H9 (cell line): ENCODE results near the gene PTPRN2. TPM values are rescaled to one million over a fixed set of nuclear protein-coding genes. Genes with fewer than 3 reads are reported as not detected.

Experiments used
- DNase-seq: peaks from one replicate; pipeline ENCODE4 v3.0.0-alpha.2; 2017
- H2AFZ ChIP-seq: one replicate; pipeline ENCODE4 v1.6.1; 2013; ENCODE audit warnings: mild to moderate bottlenecking, low read length, control low read depth, moderate library complexity
- H2AK5ac ChIP-seq: 2 replicates; pipeline ENCODE4 v1.6.1; 2013; ENCODE audit warnings: low read length, control low read depth, mixed read lengths; ENCODE audit not compliant: insufficient read length
- H2BK120ac ChIP-seq: one replicate; pipeline ENCODE4 v1.6.1; 2013; ENCODE audit warnings: low read depth, mild to moderate bottlenecking, low read length, control low read depth, inconsistent platforms; ENCODE audit not compliant: poor library complexity, severe bottlenecking
- H2BK12ac ChIP-seq: 2 replicates; pipeline ENCODE4 v1.6.1; 2013; ENCODE audit warnings: low read length, control low read depth, mixed read lengths, low read depth; ENCODE audit not compliant: insufficient read length
- H2BK15ac ChIP-seq: 2 replicates; pipeline ENCODE4 v1.6.1; 2013; ENCODE audit warnings: low read depth, low read length, control low read depth
- H2BK20ac ChIP-seq: one replicate; pipeline ENCODE4 v1.6.1; 2013; ENCODE audit warnings: low read depth, mild to moderate bottlenecking, low read length, control low read depth, inconsistent platforms; ENCODE audit not compliant: poor library complexity, severe bottlenecking
- H2BK5ac ChIP-seq: 2 replicates; pipeline ENCODE4 v1.6.1; 2013; ENCODE audit warnings: low read length, control low read depth, mixed read lengths; ENCODE audit not compliant: insufficient read length
- H3K14ac ChIP-seq: 2 replicates; pipeline ENCODE4 v1.6.1; 2013; ENCODE audit warnings: low read length, control low read depth; ENCODE audit not compliant: insufficient read depth
- H3K18ac ChIP-seq: 2 replicates; pipeline ENCODE4 v1.6.1; 2013; ENCODE audit warnings: low read depth, mild to moderate bottlenecking, mixed read lengths, low read length, control low read depth; ENCODE audit not compliant: insufficient read length
- H3K23ac ChIP-seq: 2 replicates; pipeline ENCODE4 v1.6.1; 2013; ENCODE audit warnings: low read length, control low read depth, mixed read lengths, low read depth; ENCODE audit not compliant: insufficient read length
- H3K23me2 ChIP-seq: 2 replicates; pipeline ENCODE4 v1.6.1; 2013; ENCODE audit warnings: low read depth, mild to moderate bottlenecking, mixed read lengths, low read length, control low read depth; ENCODE audit not compliant: insufficient read length, poor library complexity, severe bottlenecking
- H3K27ac ChIP-seq: 2 replicates; pipeline ENCODE4 v1.5.1; 2013; ENCODE audit warnings: low read length, control low read depth, mixed read lengths, low read depth; ENCODE audit not compliant: insufficient read length
- H3K27me3 ChIP-seq: 2 replicates; pipeline ENCODE4 v1.6.1; 2013; ENCODE audit warnings: low read length, control low read depth, inconsistent platforms; ENCODE audit not compliant: insufficient read depth
- H3K4ac ChIP-seq: 2 replicates; pipeline ENCODE4 v1.6.1; 2013; ENCODE audit warnings: low read depth, mild to moderate bottlenecking, control low read depth, inconsistent platforms, low read length, moderate library complexity
- H3K4me1 ChIP-seq: 2 replicates; pipeline ENCODE4 v1.6.1; 2013; ENCODE audit warnings: low read length, control low read depth, inconsistent platforms; ENCODE audit not compliant: insufficient read depth
- H3K4me2 ChIP-seq: 2 replicates; pipeline ENCODE4 v1.6.1; 2013; ENCODE audit warnings: low read length, control low read depth, mixed read lengths; ENCODE audit not compliant: insufficient read length, insufficient read depth
- H3K56ac ChIP-seq: 2 replicates; pipeline ENCODE4 v1.6.1; 2013; ENCODE audit warnings: low read depth, mild to moderate bottlenecking, mixed read lengths, low read length, control low read depth; ENCODE audit not compliant: insufficient read length
- H3K79me1 ChIP-seq: 2 replicates; pipeline ENCODE4 v1.6.1; 2013; ENCODE audit warnings: low read depth, mild to moderate bottlenecking, moderate library complexity, low read length, control low read depth, inconsistent platforms; ENCODE audit not compliant: insufficient read depth, poor library complexity, severe bottlenecking
- H3K79me2 ChIP-seq: 2 replicates; pipeline ENCODE4 v1.6.1; 2013; ENCODE audit warnings: low read length, control low read depth, inconsistent platforms; ENCODE audit not compliant: insufficient read depth
- H3K9ac ChIP-seq: 2 replicates; pipeline ENCODE4 v1.6.1; 2013; ENCODE audit warnings: low read length, control low read depth, mixed read lengths; ENCODE audit not compliant: insufficient read length; ENCODE audit errors: extremely low read depth
- H3K9me3 ChIP-seq: one replicate; pipeline ENCODE4 v1.6.1; 2013; ENCODE audit warnings: low read depth, low read length, inconsistent platforms; ENCODE audit not compliant: control insufficient read depth
- H3T11ph ChIP-seq: one replicate; pipeline ENCODE4 v1.6.1; 2013; ENCODE audit warnings: mild to moderate bottlenecking, low read length, control low read depth, inconsistent platforms
- H4K20me1 ChIP-seq: one replicate; pipeline ENCODE4 v1.6.1; 2013; ENCODE audit not compliant: control insufficient read depth, insufficient read length, insufficient read depth
- H4K5ac ChIP-seq: 2 replicates; pipeline ENCODE4 v1.6.1; 2013; ENCODE audit warnings: low read depth, mild to moderate bottlenecking, mixed read lengths, low read length, control low read depth; ENCODE audit not compliant: insufficient read length
- H4K8ac ChIP-seq: replicated peaks from 2 replicates; pipeline ENCODE4 v1.6.1; 2013; ENCODE audit warnings: low read length, control low read depth, mixed read lengths, low read depth; ENCODE audit not compliant: insufficient read length
- H4K91ac ChIP-seq: 2 replicates; pipeline ENCODE4 v1.6.1; 2013; ENCODE audit warnings: low read depth, mild to moderate bottlenecking, moderate library complexity, mixed read lengths, low read length, control low read depth; ENCODE audit not compliant: insufficient read length
- H3K27ac Mint-ChIP-seq, 3 experiments: 2 replicates in 2 of 3; 3 replicates in 1 of 3; pipeline ENCODE4 v1.8.0; 2020 to 2021; ENCODE audit warnings: mixed read lengths in 3 of 3, mild to moderate bottlenecking in 1 of 3, moderate library complexity in 1 of 3
- H3K27me3 Mint-ChIP-seq: 2 replicates; pipeline ENCODE4 v1.8.0; 2021; ENCODE audit warnings: low read depth, mild to moderate bottlenecking, moderate library complexity, mixed read lengths
- H3K36me3 Mint-ChIP-seq, 3 experiments: 2 replicates in 2 of 3; 3 replicates in 1 of 3; pipeline ENCODE4 v1.8.0; 2020 to 2021; ENCODE audit warnings: low read depth in 3 of 3, mixed read lengths in 3 of 3; ENCODE audit not compliant: insufficient read depth in 1 of 3
- H3K4me1 Mint-ChIP-seq, 2 experiments: 2 replicates each; pipeline ENCODE4 v1.8.0; 2020; ENCODE audit warnings: mixed read lengths in 2 of 2
- H3K4me3 Mint-ChIP-seq, 2 experiments: 2 replicates in 1 of 2; 3 replicates in 1 of 2; pipeline ENCODE4 v1.8.0; 2020 to 2021; ENCODE audit warnings: mild to moderate bottlenecking in 2 of 2, mixed read lengths in 2 of 2, moderate library complexity in 1 of 2
- H3K9me3 Mint-ChIP-seq, 2 experiments: 2 replicates in 1 of 2; 3 replicates in 1 of 2; pipeline ENCODE4 v1.8.0; 2020; ENCODE audit warnings: mild to moderate bottlenecking in 2 of 2, mixed read lengths in 2 of 2, moderate library complexity in 1 of 2
- WGBS: extraction: QIAGEN DNeasy Blood & Tissue Kit; methylation state at CpG from one replicate; pipeline ENCODE4 v1.1.7; 2013; ENCODE audit warnings: missing lambda C conversion rate, low lambda C conversion rate, mixed read lengths; ENCODE audit not compliant: insufficient read length; ENCODE audit errors: extremely low coverage; 5-methylcytosine and 5-hydroxymethylcytosine counted together
- total RNA-seq: library from RNA; stranded (reverse); gene quantifications from 2 replicates; pipeline ENCODE4 v1.2.1, GENCODE V29; 2021
- TF ChIP-seq, protein P1 (sequence below): fragments of 200-600 bp; sonication (generic); conservative IDR thresholded peaks from 3 replicates; pipeline ENCODE4 v1.8.0; 2021; ENCODE audit warnings: antibody characterized with exemption, mild to moderate bottlenecking

Gene PTPRN2
- total RNA-seq, 1 experiment from 2014 or later, result 5.2 TPM

- H2AFZ ChIP-seq, result no peak overlapping the region
- Mint-ChIP-seq H3K36me3 (no peaks in the 10 kb centered on the region; a peak in 1 of 7 replicates), H3K9me3 (no peaks in the 10 kb centered on the region), H3K4me3 (no peak overlapping the region), H3K27ac (no peak overlapping the region), H3K4me1 (peaks cover 9 to 20% of the 10 kb centered on the region in 2 experiments), H3K27me3 (peaks cover 19% of the 10 kb centered on the region)
- no peak overlapping the region for H3K4me2 ChIP-seq
- no peak overlapping the region for H2BK5ac ChIP-seq
- H3K9me3 ChIP-seq, result no peaks in the 10 kb centered on the region
- H4K5ac ChIP-seq, result no peak overlapping the region
- H2BK12ac ChIP-seq, result no peak overlapping the region
- no peak overlapping the region for H4K91ac ChIP-seq
- TF ChIP-seq, protein P1, sequence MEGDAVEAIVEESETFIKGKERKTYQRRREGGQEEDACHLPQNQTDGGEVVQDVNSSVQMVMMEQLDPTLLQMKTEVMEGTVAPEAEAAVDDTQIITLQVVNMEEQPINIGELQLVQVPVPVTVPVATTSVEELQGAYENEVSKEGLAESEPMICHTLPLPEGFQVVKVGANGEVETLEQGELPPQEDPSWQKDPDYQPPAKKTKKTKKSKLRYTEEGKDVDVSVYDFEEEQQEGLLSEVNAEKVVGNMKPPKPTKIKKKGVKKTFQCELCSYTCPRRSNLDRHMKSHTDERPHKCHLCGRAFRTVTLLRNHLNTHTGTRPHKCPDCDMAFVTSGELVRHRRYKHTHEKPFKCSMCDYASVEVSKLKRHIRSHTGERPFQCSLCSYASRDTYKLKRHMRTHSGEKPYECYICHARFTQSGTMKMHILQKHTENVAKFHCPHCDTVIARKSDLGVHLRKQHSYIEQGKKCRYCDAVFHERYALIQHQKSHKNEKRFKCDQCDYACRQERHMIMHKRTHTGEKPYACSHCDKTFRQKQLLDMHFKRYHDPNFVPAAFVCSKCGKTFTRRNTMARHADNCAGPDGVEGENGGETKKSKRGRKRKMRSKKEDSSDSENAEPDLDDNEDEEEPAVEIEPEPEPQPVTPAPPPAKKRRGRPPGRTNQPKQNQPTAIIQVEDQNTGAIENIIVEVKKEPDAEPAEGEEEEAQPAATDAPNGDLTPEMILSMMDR, result no peak
- no peak overlapping the region for H3K9ac ChIP-seq
- H3T11ph ChIP-seq, result no peak overlapping the region
- no peaks in the 10 kb centered on the region for H4K20me1 ChIP-seq
- DNase-seq, result no peak
- no peak overlapping the region for H3K14ac ChIP-seq
- H3K4ac ChIP-seq, result no peak overlapping the region
- H2BK20ac ChIP-seq, result no peak overlapping the region
- H2AK5ac ChIP-seq, result no peak overlapping the region
- no peaks in the 10 kb centered on the region for H3K4me1 ChIP-seq
- no CpG with 5 or more reads among the region's 11 CpGs for WGBS
- no peaks in the 10 kb centered on the region for H3K23me2 ChIP-seq
- no peak overlapping the region for H4K8ac ChIP-seq
- no peaks in the 10 kb centered on the region for H3K27me3 ChIP-seq
- no peak overlapping the region for H3K23ac ChIP-seq
- no peak overlapping the region for H3K56ac ChIP-seq
- no peak overlapping the region for H2BK120ac ChIP-seq
- H3K79me1 ChIP-seq, result no peaks in the 10 kb centered on the region
- no peak overlapping the region for H3K27ac ChIP-seq
- H3K79me2 ChIP-seq, result no peaks in the 10 kb centered on the region
- no peak overlapping the region for H2BK15ac ChIP-seq
- no peak overlapping the region for H3K18ac ChIP-seq
Observed at GRCh38 chr7:158392251-158392650, 195.4 kb downstream of the PTPRN2 start.
